ENCODE data around the gene GRK3.

Gene GRK3

GRCh38 chr22:25663654-25664053 is 99.2 kb downstream of the GRK3 start:
- ATAC-seq (no peak), DNase-seq (no peak)

- no peak for DNase-seq
- no peak for ATAC-seq
Measured at GRCh38 chr22:25666308-25666707, 101.8 kb downstream of the GRK3 start.

- ATAC-seq (no peak), DNase-seq (no peak)
Measured at GRCh38 chr22:25668437-25668836, 104.0 kb downstream of the GRK3 start.

GRCh38 chr22:25669253-25670069 is 105.0 kb downstream of the GRK3 start:
- ATAC-seq: no peak

GRCh38 chr22:25670070-25670461 is 105.6 kb downstream of the GRK3 start:
- DNase-seq (no peak), ATAC-seq (no peak)

More at GRCh38 chr22:25669253-25670069, 105.0 kb downstream of the GRK3 start:
- DNase-seq: no peak

GRCh38 chr22:25672289-25673084 is 108.0 kb downstream of the GRK3 start:
- ATAC-seq (no peak), DNase-seq (no peak)

GRCh38 chr22:25673713-25674112 is 109.2 kb downstream of the GRK3 start:
- ATAC-seq: no peak
- DNase-seq: no peak

GRCh38 chr22:25677631-25678030 is 113.2 kb downstream of the GRK3 start:
- ATAC-seq: no peak
- DNase-seq: no peak

- DNase-seq (no peak), ATAC-seq (no peak)
Measured at GRCh38 chr22:25680051-25680450, 115.6 kb downstream of the GRK3 start.

- DNase-seq (no peak), ATAC-seq (no peak)
Measured at GRCh38 chr22:25680956-25681355, 116.5 kb downstream of the GRK3 start.

- no peak for DNase-seq
- no peak for ATAC-seq
Measured at GRCh38 chr22:25682109-25682508, 117.6 kb downstream of the GRK3 start.

GRCh38 chr22:25688627-25689026 is 124.2 kb downstream of the GRK3 start:
- DNase-seq (no peak), ATAC-seq (no peak)

- DNase-seq (no peak), ATAC-seq (no peak)
Measured at GRCh38 chr22:25689631-25690030, 125.2 kb downstream of the GRK3 start.

GRCh38 chr22:25690798-25691197 is 126.3 kb downstream of the GRK3 start:
- DNase-seq: no peak
- ATAC-seq: no peak

- ATAC-seq: no peak
- DNase-seq: no peak
Measured at GRCh38 chr22:25692397-25693267, 128.2 kb downstream of the GRK3 start.

GRCh38 chr22:25693268-25693565 is 128.7 kb downstream of the GRK3 start:
- ATAC-seq: no peak
- DNase-seq: no peak

GRCh38 chr22:25694196-25694907 is 129.9 kb downstream of the GRK3 start:
- ATAC-seq: no peak
- DNase-seq: no peak

GRCh38 chr22:25695146-25695545 is 130.7 kb downstream of the GRK3 start:
- no peak for DNase-seq
- no peak for ATAC-seq

- no peak for DNase-seq
- ATAC-seq: no peak
Measured at GRCh38 chr22:25696763-25697162, 132.3 kb downstream of the GRK3 start.

- no peak for ATAC-seq
- no peak for DNase-seq
Measured at GRCh38 chr22:25697181-25697664, 132.7 kb downstream of the GRK3 start.

GRCh38 chr22:25697978-25698377 is 133.5 kb downstream of the GRK3 start:
- ATAC-seq: no peak
- DNase-seq: no peak

- DNase-seq (no peak), ATAC-seq (no peak)
Measured at GRCh38 chr22:25698461-25698860, 134.0 kb downstream of the GRK3 start.
